HG02852 (cell line): ENCODE measurements around the gene ATP5ME.
"Not testable (repeated sequence)": the region's sequence is repeated elsewhere in the genome, so short reads cannot be mapped to it uniquely, and the experiment has no call there.

ENCODE experiments used
- ATAC-seq: cut with Tn5 transposase; IDR thresholded peaks from one replicate; pipeline ENCODE4 v1.9.1; 2021; ENCODE audit warnings: mild to moderate bottlenecking, moderate library complexity; ENCODE audit not compliant: unreplicated experiment

The ATP5ME gene

GRCh38 chr4:671769-672168 lies 2.3 kb downstream of the ATP5ME start:
- no peak for ATAC-seq

- not testable (repeated sequence) for ATAC-seq
Observed at GRCh38 chr4:669806-670559, 4.1 kb downstream of the ATP5ME start.

- ATAC-seq: not testable (repeated sequence)
Observed at GRCh38 chr4:668219-668618, 5.9 kb downstream of the ATP5ME start.

- no peak for ATAC-seq
Observed at GRCh38 chr4:667545-667925, 6.5 kb downstream of the ATP5ME start.

GRCh38 chr4:666822-667544 lies 7.1 kb downstream of the ATP5ME start:
- ATAC-seq: no peak

- ATAC-seq: no peak
Observed at GRCh38 chr4:666436-666810, 7.7 kb downstream of the ATP5ME start.

GRCh38 chr4:665751-666435 lies 8.2 kb downstream of the ATP5ME start:
- ATAC-seq: no peak

GRCh38 chr4:665381-665750 lies 8.7 kb downstream of the ATP5ME start:
- ATAC-seq: no peak

GRCh38 chr4:664713-665231 lies 9.3 kb downstream of the ATP5ME start:
- ATAC-seq: no peak

- ATAC-seq: peak; percentile 54
Observed at GRCh38 chr4:663438-664428, 10.3 kb downstream of the ATP5ME start.

- no peak for ATAC-seq
Observed at GRCh38 chr4:663046-663437, 11.0 kb downstream of the ATP5ME start.

- no peak for ATAC-seq
Observed at GRCh38 chr4:661881-662761, 12.0 kb downstream of the ATP5ME start.

- no peak for ATAC-seq
Observed at GRCh38 chr4:661231-661630, 12.8 kb downstream of the ATP5ME start.

- ATAC-seq: no peak
Observed at GRCh38 chr4:660401-660800, 13.7 kb downstream of the ATP5ME start.

- no peak for ATAC-seq
Observed at GRCh38 chr4:659851-660250, 14.2 kb downstream of the ATP5ME start.

- ATAC-seq: no peak
Observed at GRCh38 chr4:658681-659667, 15.1 kb downstream of the ATP5ME start.

GRCh38 chr4:657834-658667 lies 16.0 kb downstream of the ATP5ME start:
- no peak for ATAC-seq
